Stimulated activated CD8-positive, alpha-beta memory T cell treated with anti-CD3 and anti-CD28 coated beads, Interleukin-15, amount 100 ng/mL, for 4 hours (primary cell): ENCODE data around the gene SRRD.
"Not testable (repeated sequence)": the region's sequence is repeated elsewhere in the genome, so short reads cannot be mapped to it uniquely, and the experiment has no call there.

Source experiments
- DNase-seq, 2 donors: peaks; one replicate each; pipeline ENCODE4 v3.0.0-alpha.2; 2020; ENCODE audit warnings: low read depth in 2 of 2

The SRRD gene

GRCh38 chr22:26522592-26522991 is 38.9 kb downstream of the SRRD start:
- DNase-seq: no peak

GRCh38 chr22:26524870-26525269 is 41.2 kb downstream of the SRRD start:
- DNase-seq: no peak

GRCh38 chr22:26525946-26526564 is 42.4 kb downstream of the SRRD start:
- DNase-seq: no peak

GRCh38 chr22:26527167-26527566 is 43.5 kb downstream of the SRRD start:
- DNase-seq: no peak

- no peak for DNase-seq
Observed at GRCh38 chr22:26527574-26528465, 44.1 kb downstream of the SRRD start.

GRCh38 chr22:26528518-26528917 is 44.8 kb downstream of the SRRD start:
- not testable (repeated sequence) for DNase-seq

GRCh38 chr22:26529345-26529744 is 45.7 kb downstream of the SRRD start:
- DNase-seq: no peak

GRCh38 chr22:26534171-26534855 is 50.6 kb downstream of the SRRD start:
- no peak for DNase-seq

- DNase-seq: no peak
Observed at GRCh38 chr22:26534874-26535602, 51.4 kb downstream of the SRRD start.

- DNase-seq: no peak
Observed at GRCh38 chr22:26535603-26535908, 51.9 kb downstream of the SRRD start.

- no peak for DNase-seq
Observed at GRCh38 chr22:26536056-26536761, 52.5 kb downstream of the SRRD start.

- no peak for DNase-seq
Observed at GRCh38 chr22:26536762-26537134, 53.1 kb downstream of the SRRD start.

- no peak for DNase-seq
Observed at GRCh38 chr22:26540119-26540518, 56.4 kb downstream of the SRRD start.

- DNase-seq: no peak
Observed at GRCh38 chr22:26541167-26541819, 57.6 kb downstream of the SRRD start.

- DNase-seq: no peak
Observed at GRCh38 chr22:26542831-26543230, 59.2 kb downstream of the SRRD start.
